Common myeloid progenitor, CD34-positive (primary cell): ENCODE results near the gene RARRES2.

Source experiments
- CTCF ChIA-PET: fragments of 350-600 bp; sonication (Branson Sonifier 250); formaldehyde crosslinking; loops from one replicate; lab custom pipeline; 2021; ENCODE audit warnings: antibody characterized with exemption; lab: Charles Lee
- POLR2A ChIA-PET: fragments of 350-600 bp; sonication (Branson Sonifier 250); formaldehyde crosslinking; loops from one replicate; lab custom pipeline; 2021; ENCODE audit warnings: antibody characterized with exemption; lab: Charles Lee
- DNase-seq, 3 donors: peaks; one replicate each; pipeline versions ENCODE4 v3.0.0 to v3.0.0-alpha.2; 2013
- H3K27ac ChIP-seq, 2 experiments: 1 replicate in 1 of 2; 2 replicates in 1 of 2; pipeline ENCODE4 v1.7.0; 2013; ENCODE audit warnings: inconsistent platforms in 2 of 2, low read length in 2 of 2, mild to moderate bottlenecking in 2 of 2, low read depth in 1 of 2, moderate library complexity in 1 of 2; ENCODE audit not compliant: severe bottlenecking in 2 of 2, insufficient read depth in 1 of 2, poor library complexity in 1 of 2
- H3K27me3 ChIP-seq, 5 experiments: replicated peaks in 2 of 5; 1 replicate in 3 of 5; 2 replicates in 2 of 5; pipeline versions ENCODE4 v1.6.1 to v1.7.0; 2013; ENCODE audit warnings: low read length in 4 of 5, mild to moderate bottlenecking in 2 of 5, moderate library complexity in 2 of 5, inconsistent platforms in 1 of 5; ENCODE audit not compliant: insufficient read depth in 5 of 5, control insufficient read depth in 4 of 5
- H3K36me3 ChIP-seq, 4 experiments: 1 replicate in 2 of 4; 2 replicates in 2 of 4; pipeline versions ENCODE4 v1.6.1 to v1.7.0; 2013; ENCODE audit warnings: low read length in 3 of 4, control low read depth in 1 of 4, mild to moderate bottlenecking in 1 of 4; ENCODE audit not compliant: control insufficient read depth in 4 of 4, insufficient read depth in 4 of 4
- H3K4me1 ChIP-seq, 4 experiments: 1 replicate in 3 of 4; 2 replicates in 1 of 4; pipeline versions ENCODE4 v1.6.1 to v1.7.1; 2013; ENCODE audit warnings: low read length in 3 of 4, mild to moderate bottlenecking in 3 of 4, control low read depth in 1 of 4, inconsistent platforms in 1 of 4, moderate library complexity in 1 of 4; ENCODE audit not compliant: control insufficient read depth in 4 of 4, insufficient read depth in 4 of 4; ENCODE audit errors: control extremely low read depth in 1 of 4
- H3K4me3 ChIP-seq, 7 experiments: 1 replicate in 4 of 7; 2 replicates in 3 of 7; pipeline versions ENCODE4 v1.5.1 to v1.7.0; 2013; ENCODE audit warnings: mild to moderate bottlenecking in 7 of 7, low read length in 6 of 7, moderate library complexity in 6 of 7, inconsistent platforms in 2 of 7, low read depth in 2 of 7, control low read depth in 1 of 7; ENCODE audit not compliant: insufficient read depth in 4 of 7, control insufficient read depth in 1 of 7; ENCODE audit errors: extremely low read depth in 1 of 7
- H3K9me3 ChIP-seq, 5 experiments: 1 replicate in 4 of 5; 2 replicates in 1 of 5; pipeline versions ENCODE4 v1.6.1 to v1.7.1; 2013; ENCODE audit warnings: low read length in 4 of 5, mild to moderate bottlenecking in 2 of 5, inconsistent platforms in 1 of 5, low read depth in 1 of 5, moderate library complexity in 1 of 5; ENCODE audit not compliant: control insufficient read depth in 4 of 5, insufficient read depth in 2 of 5; ENCODE audit errors: control extremely low read depth in 1 of 5
- WGBS: methylation state at CpG from one replicate; pipeline ENCODE4 v1.1.5; 2013; ENCODE audit not compliant: insufficient coverage; 5-methylcytosine and 5-hydroxymethylcytosine counted together

The RARRES2 gene

GRCh38 chr7:150369748-150370501, 28.5 kb upstream of the RARRES2 start:
- H3K36me3 ChIP-seq = peaks cover 5 to 51% (median 32%) of the 10 kb centered on the region in 4 experiments
- H3K4me3 ChIP-seq = peak overlapping the region; percentile 57 to 96 (median 83)
- H3K27ac ChIP-seq = peak overlapping the region; percentile 96 to 97
- H3K9me3 ChIP-seq = no peaks in the 10 kb centered on the region
- WGBS = 35% methylated on average over 18 of the region's 23 CpGs
- ChIA-PET POLR2A (interaction anchor here (1.1 to 2.8 kb wide), 4 partner anchors 8 to 54 kb away, joined by 4 to 13 read pairs (median 8); partner anchors contain the start of gene ZNF775), CTCF (interaction anchor here (0.7 to 2.6 kb wide), 10 partner anchors 8 to 79 kb away, joined by 3 to 22 read pairs (median 4); a partner anchor contains a TSS)
- no peaks in the 10 kb centered on the region for H3K27me3 ChIP-seq
- DNase-seq = no peak
- peaks cover 23 to 68% (median 66%) of the 10 kb centered on the region in 4 experiments for H3K4me1 ChIP-seq

GRCh38 chr7:150368884-150369747, 27.7 kb upstream of the RARRES2 start:
- no peaks in the 10 kb centered on the region for H3K27me3 ChIP-seq
- no peaks in the 10 kb centered on the region for H3K9me3 ChIP-seq
- under 1% methylated on average over 57 of the region's 58 CpGs for WGBS
- ChIA-PET POLR2A (interaction anchor here (1.1 to 2.8 kb wide), 5 partner anchors 9 to 53 kb away, joined by 3 to 13 read pairs (median 4); partner anchors contain the start of gene ZNF775), CTCF (interaction anchor here (0.7 to 4.4 kb wide), 10 partner anchors 9 to 79 kb away, joined by 3 to 27 read pairs (median 4); a partner anchor contains a TSS)
- peak in 2 of 3 donors; percentile 52 to 61 for DNase-seq
- peaks cover 31 to 76% (median 73%) of the 10 kb centered on the region in 4 experiments for H3K4me1 ChIP-seq
- H3K27ac ChIP-seq = peak overlapping the region; percentile 96 to 97
- peak overlapping the region; percentile 57 to 96 (median 83) for H3K4me3 ChIP-seq
- H3K36me3 ChIP-seq = peaks cover 3 to 45% (median 28%) of the 10 kb centered on the region in 4 experiments

GRCh38 chr7:150368096-150368883, 26.9 kb upstream of the RARRES2 start, which contains the start of gene REPIN1:
TSS of gene REPIN1 (plus strand) at chr7:150368822. CDS start at chr7:150369712, 890 bp downstream.
- ChIA-PET CTCF (interaction anchor here (0.9 to 4.4 kb wide), 2 partner anchors 10 to 11 kb away, joined by 4 to 27 read pairs; no protein-coding TSS in a partner anchor), POLR2A (interaction anchor here (1.6 to 2.8 kb wide), 3 partner anchors 10 to 36 kb away, joined by 3 to 13 read pairs (median 11); partner anchors contain the start of gene ZNF775)
- H3K9me3 ChIP-seq = no peaks in the 10 kb centered on the region
- peak within 1 kb of the TSS; percentile 96 to 97 for H3K27ac ChIP-seq
- DNase-seq = peak; percentile 90 to 97 (median 96)
- H3K4me1 ChIP-seq = peaks cover 39 to 78% (median 76%) of the 10 kb centered on the region in 4 experiments
- peak within 1 kb of the TSS; percentile 57 to 96 (median 83) for H3K4me3 ChIP-seq
- peaks cover 3 to 37% (median 21%) of the 10 kb centered on the region in 4 experiments for H3K36me3 ChIP-seq
- no peaks in the 10 kb centered on the region for H3K27me3 ChIP-seq
- WGBS = under 1% methylated on average over 77 of the region's 85 CpGs

- WGBS = 30% methylated on average over 4 of the region's 8 CpGs
- H3K27me3 ChIP-seq = no peaks in the 10 kb centered on the region
- H3K27ac ChIP-seq = peak overlapping the region; percentile 96 to 97
- peaks cover under 1 to 31% (median 17%) of the 10 kb centered on the region in 4 experiments for H3K36me3 ChIP-seq
- ChIA-PET CTCF (interaction anchor here (1.3 to 4.4 kb wide), 2 partner anchors 11 to 21 kb away, joined by 3 to 27 read pairs; no protein-coding TSS in a partner anchor), POLR2A (interaction anchor here (1.6 to 2.8 kb wide), 3 partner anchors 11 to 37 kb away, joined by 3 to 13 read pairs (median 12); partner anchors contain the start of gene ZNF775)
- peak overlapping the region in 4 of 7 experiments; percentile 83 to 96 (median 85) for H3K4me3 ChIP-seq
- H3K9me3 ChIP-seq = no peaks in the 10 kb centered on the region
- H3K4me1 ChIP-seq = peaks cover 42 to 78% (median 76%) of the 10 kb centered on the region in 4 experiments
- DNase-seq = no peak
Observed at GRCh38 chr7:150367677-150368095, 26.3 kb upstream of the RARRES2 start.

GRCh38 chr7:150365673-150366398, 24.4 kb upstream of the RARRES2 start:
- CTCF ChIA-PET = interaction anchor here (0.9 to 4.4 kb wide), 6 partner anchors 9 to 62 kb away, joined by 3 to 27 read pairs (median 4); a partner anchor contains a TSS
- POLR2A ChIA-PET = interaction anchor here (1.4 to 2.2 kb wide), 2 partner anchors 11 to 13 kb away, joined by 4 to 12 read pairs; partner anchors contain the start of gene ZNF775
- H3K27ac ChIP-seq = peak overlapping the region; percentile 94 to 97

More at GRCh38 chr7:150365673-150366398, 24.4 kb upstream of the RARRES2 start:
- Histone ChIP-seq H3K4me3 (peak overlapping the region in 2 of 7 experiments; percentile 33 to 41), H3K36me3 (peaks cover 0 to 12% (median 1%) of the 10 kb centered on the region in 4 experiments), H3K27me3 (no peaks in the 10 kb centered on the region), H3K4me1 (peaks cover 48 to 89% (median 84%) of the 10 kb centered on the region in 4 experiments), H3K9me3 (no peaks in the 10 kb centered on the region)
- DNase-seq = peak; percentile 63 to 93 (median 91)
- WGBS = 62% methylated on average over 4 of the region's 5 CpGs
